ENCODE measurements around the gene IL1R1. TPM values are rescaled to one million over a fixed set of nuclear protein-coding genes. Genes with fewer than 3 reads are reported as not detected.

IL1R1 gene
- polyA plus RNA-seq, 4 donors, result 2.9 to 36.7 (median 17.2) TPM

DNA sequence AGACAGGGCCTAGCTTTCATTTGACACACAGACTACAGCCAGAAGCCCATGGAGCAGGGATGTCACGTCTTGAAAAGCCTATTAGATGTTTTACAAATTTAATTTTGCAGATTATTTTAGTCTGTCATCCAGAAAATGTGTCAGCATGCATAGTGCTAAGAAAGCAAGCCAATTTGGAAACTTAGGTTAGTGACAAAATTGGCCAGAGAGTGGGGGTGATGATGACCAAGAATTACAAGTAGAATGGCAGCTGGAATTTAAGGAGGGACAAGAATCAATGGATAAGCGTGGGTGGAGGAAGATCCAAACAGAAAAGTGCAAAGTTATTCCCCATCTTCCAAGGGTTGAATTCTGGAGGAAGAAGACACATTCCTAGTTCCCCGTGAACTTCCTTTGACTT, 36.5 kb downstream of the IL1R1 start:
- H3K4me1 ChIP-seq (ENCODE audit: control insufficient read depth in 3 of 3, insufficient read depth in 2 of 3, low read depth in 1 of 3, low read length in 2 of 3), result no peaks in the 10 kb centered on the region
- no peak overlapping the region for H3K27ac ChIP-seq (ENCODE audit: low read depth in 1 of 3, low read length in 2 of 3)
- H3K36me3 ChIP-seq (ENCODE audit: control insufficient read depth in 3 of 3, insufficient read depth in 2 of 3, low read depth in 1 of 3, low read length in 3 of 3), result peaks cover 0 to 9% (median 3%) of the 10 kb centered on the region in 3 donors
- no peak for FAIRE-seq
- H3K4me3 ChIP-seq (ENCODE audit: low read depth in 1 of 3, low read length in 3 of 3), result no peak overlapping the region
- no peaks in the 10 kb centered on the region for H3K9me3 ChIP-seq (ENCODE audit: control insufficient read depth in 2 of 2, insufficient read depth in 1 of 2, low read depth in 1 of 2, low read length in 1 of 2)
- no peak for DNase-seq
- WGBS, 3 donors, result 65 to 67% (median 66%) methylated on average over 3 of the region's 3 CpGs
- peaks cover 0 to 4% (median 2%) of the 10 kb centered on the region in 3 donors for H3K27me3 ChIP-seq (ENCODE audit: control insufficient read depth in 3 of 3, insufficient read depth in 3 of 3, low read length in 3 of 3)

DNA sequence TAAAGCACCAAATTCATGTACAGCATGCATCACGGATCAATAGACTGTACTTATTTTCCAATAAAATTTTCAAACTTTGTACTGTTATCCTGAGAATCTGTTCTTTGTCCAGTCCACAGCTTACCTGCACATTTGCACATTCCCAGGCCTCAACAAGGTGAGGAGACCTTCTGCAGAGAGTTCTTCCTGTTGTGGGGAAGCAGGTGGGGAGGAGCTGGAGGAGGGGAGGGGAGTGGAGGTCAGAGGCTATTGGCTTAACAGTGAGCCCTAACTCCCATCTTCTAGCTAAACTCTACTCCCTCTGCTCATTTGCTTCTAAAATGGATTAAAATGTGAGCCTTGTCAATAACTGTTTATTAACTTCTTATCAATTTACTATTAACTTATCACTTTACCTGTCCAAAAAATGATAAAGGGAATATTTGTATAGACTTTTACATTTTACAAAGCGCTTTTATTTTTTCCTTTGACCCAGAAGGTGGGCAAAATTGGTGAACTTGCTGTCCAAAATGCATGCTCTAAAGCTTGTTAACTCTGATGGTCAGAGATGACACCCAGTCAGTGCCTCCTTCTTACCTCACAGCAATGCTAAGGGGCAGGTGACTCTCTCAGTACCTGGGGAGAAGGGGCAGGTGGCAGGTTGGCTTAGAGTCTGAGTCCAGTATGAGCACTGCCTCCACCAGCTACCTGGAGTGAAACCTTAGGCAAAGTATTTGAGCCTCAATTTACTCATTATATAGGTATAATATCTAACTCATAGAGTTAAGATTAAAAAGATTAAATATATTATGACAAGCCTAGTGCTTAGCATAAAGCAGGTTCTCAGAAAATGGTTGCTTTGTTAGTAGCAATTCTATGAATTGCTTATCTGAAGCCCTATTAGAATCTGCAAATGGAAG, 37.5 kb downstream of the IL1R1 start:
- Histone ChIP-seq H3K4me3 (ENCODE audit: low read depth in 1 of 3, low read length in 3 of 3) (no peak overlapping the region), H3K27me3 (ENCODE audit: control insufficient read depth in 3 of 3, insufficient read depth in 3 of 3, low read length in 3 of 3) (peaks cover 0 to 4% (median 2%) of the 10 kb centered on the region in 3 donors), H3K4me1 (ENCODE audit: control insufficient read depth in 3 of 3, insufficient read depth in 2 of 3, low read depth in 1 of 3, low read length in 2 of 3) (no peaks in the 10 kb centered on the region), H3K27ac (ENCODE audit: low read depth in 1 of 3, low read length in 2 of 3) (no peak overlapping the region), H3K9me3 (ENCODE audit: control insufficient read depth in 2 of 2, insufficient read depth in 1 of 2, low read depth in 1 of 2, low read length in 1 of 2) (no peaks in the 10 kb centered on the region), H3K36me3 (ENCODE audit: control insufficient read depth in 3 of 3, insufficient read depth in 2 of 3, low read depth in 1 of 3, low read length in 3 of 3) (peaks cover 0 to 9% (median 3%) of the 10 kb centered on the region in 3 donors)
- FAIRE-seq (no peak), DNase-seq (no peak)
- WGBS, 3 donors, result 84 to 91% (median 84%) methylated on average over 2 of the region's 2 CpGs

GRCh38 chr2:102180687-102180999, 38.1 kb downstream of the IL1R1 start:
- 21 to 35% (median 29%) methylated on average over 1 of the region's 1 CpG for WGBS, 3 donors

GRCh38 chr2:102181376-102181775, 38.8 kb downstream of the IL1R1 start:
- H3K9me3 ChIP-seq (ENCODE audit: control insufficient read depth in 2 of 2, insufficient read depth in 1 of 2, low read depth in 1 of 2, low read length in 1 of 2), result no peaks in the 10 kb centered on the region
- DNase-seq (no peak), FAIRE-seq (no peak)
- 89 to 95% (median 92%) methylated on average over 5 of the region's 5 CpGs for WGBS, 3 donors
- H3K4me1 ChIP-seq (ENCODE audit: control insufficient read depth in 3 of 3, insufficient read depth in 2 of 3, low read depth in 1 of 3, low read length in 2 of 3), result no peaks in the 10 kb centered on the region
- peaks cover 0 to 9% (median 3%) of the 10 kb centered on the region in 3 donors for H3K36me3 ChIP-seq (ENCODE audit: control insufficient read depth in 3 of 3, insufficient read depth in 2 of 3, low read depth in 1 of 3, low read length in 3 of 3)
- no peak overlapping the region for H3K27ac ChIP-seq (ENCODE audit: low read depth in 1 of 3, low read length in 2 of 3)
- H3K4me3 ChIP-seq (ENCODE audit: low read depth in 1 of 3, low read length in 3 of 3), result no peak overlapping the region
- H3K27me3 ChIP-seq (ENCODE audit: control insufficient read depth in 3 of 3, insufficient read depth in 3 of 3, low read length in 3 of 3), result peaks cover 0 to 6% (median 2%) of the 10 kb centered on the region in 3 donors

More at GRCh38 chr2:102180687-102180999, 38.1 kb downstream of the IL1R1 start:
- DNase-seq (no peak), FAIRE-seq (no peak)
- Histone ChIP-seq H3K4me1 (ENCODE audit: control insufficient read depth in 3 of 3, insufficient read depth in 2 of 3, low read depth in 1 of 3, low read length in 2 of 3) (no peaks in the 10 kb centered on the region), H3K27me3 (ENCODE audit: control insufficient read depth in 3 of 3, insufficient read depth in 3 of 3, low read length in 3 of 3) (peaks cover 0 to 4% (median 2%) of the 10 kb centered on the region in 3 donors), H3K9me3 (ENCODE audit: control insufficient read depth in 2 of 2, insufficient read depth in 1 of 2, low read depth in 1 of 2, low read length in 1 of 2) (no peaks in the 10 kb centered on the region), H3K4me3 (ENCODE audit: low read depth in 1 of 3, low read length in 3 of 3) (no peak overlapping the region), H3K27ac (ENCODE audit: low read depth in 1 of 3, low read length in 2 of 3) (no peak overlapping the region), H3K36me3 (ENCODE audit: control insufficient read depth in 3 of 3, insufficient read depth in 2 of 3, low read depth in 1 of 3, low read length in 3 of 3) (peaks cover 0 to 9% (median 3%) of the 10 kb centered on the region in 3 donors)

DNA sequence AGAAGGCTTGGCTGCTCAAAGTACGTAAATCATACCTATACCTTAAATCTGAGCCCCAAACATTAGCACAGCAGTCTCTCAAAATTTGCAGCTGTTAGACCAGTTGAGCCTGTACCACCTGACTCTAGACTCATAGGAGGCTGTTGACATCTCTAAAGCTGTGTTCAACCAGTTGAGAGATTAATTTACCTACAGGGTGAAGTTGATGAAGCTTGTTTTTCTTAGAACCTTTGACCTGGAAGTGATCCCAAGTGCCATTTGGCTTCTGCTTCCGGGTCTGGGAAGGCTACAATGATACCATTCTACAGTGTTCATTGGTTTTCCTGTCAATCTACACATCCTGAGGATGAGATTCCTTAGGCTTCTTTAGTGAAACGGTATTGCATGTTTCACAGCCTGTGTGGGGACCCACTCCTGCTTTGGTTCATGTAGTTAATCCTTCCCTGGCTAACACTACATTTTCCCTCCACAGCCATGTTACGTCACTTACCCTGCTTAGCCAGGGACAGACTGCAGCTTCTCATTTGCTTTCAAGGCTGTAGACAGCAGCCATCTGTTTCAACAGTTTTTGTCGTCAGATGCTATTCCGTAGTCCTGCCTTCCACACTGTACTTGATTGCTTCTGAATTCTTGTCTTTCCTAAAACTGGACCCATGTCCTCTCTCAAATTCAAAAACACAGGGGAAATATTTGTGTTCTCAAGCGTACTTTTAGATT, 39.5 kb downstream of the IL1R1 start:
- peaks cover 0 to 7% (median 0%) of the 10 kb centered on the region in 3 donors for H3K36me3 ChIP-seq (ENCODE audit: control insufficient read depth in 3 of 3, insufficient read depth in 2 of 3, low read depth in 1 of 3, low read length in 3 of 3)
- WGBS, 3 donors, result 70 to 79% (median 78%) methylated on average over 7 of the region's 7 CpGs
- no peaks in the 10 kb centered on the region for H3K9me3 ChIP-seq (ENCODE audit: control insufficient read depth in 2 of 2, insufficient read depth in 1 of 2, low read depth in 1 of 2, low read length in 1 of 2)
- DNase-seq (no peak), FAIRE-seq (no peak)
- no peak overlapping the region for H3K4me3 ChIP-seq (ENCODE audit: low read depth in 1 of 3, low read length in 3 of 3)
- H3K4me1 ChIP-seq (ENCODE audit: control insufficient read depth in 3 of 3, insufficient read depth in 2 of 3, low read depth in 1 of 3, low read length in 2 of 3), result peaks cover 0 to 1% (median 0%) of the 10 kb centered on the region in 3 donors
- H3K27me3 ChIP-seq (ENCODE audit: control insufficient read depth in 3 of 3, insufficient read depth in 3 of 3, low read length in 3 of 3), result peaks cover 0 to 13% (median 2%) of the 10 kb centered on the region in 3 donors
- H3K27ac ChIP-seq (ENCODE audit: low read depth in 1 of 3, low read length in 2 of 3), result peak overlapping the region in 1 of 3 donors; percentile 9

DNA sequence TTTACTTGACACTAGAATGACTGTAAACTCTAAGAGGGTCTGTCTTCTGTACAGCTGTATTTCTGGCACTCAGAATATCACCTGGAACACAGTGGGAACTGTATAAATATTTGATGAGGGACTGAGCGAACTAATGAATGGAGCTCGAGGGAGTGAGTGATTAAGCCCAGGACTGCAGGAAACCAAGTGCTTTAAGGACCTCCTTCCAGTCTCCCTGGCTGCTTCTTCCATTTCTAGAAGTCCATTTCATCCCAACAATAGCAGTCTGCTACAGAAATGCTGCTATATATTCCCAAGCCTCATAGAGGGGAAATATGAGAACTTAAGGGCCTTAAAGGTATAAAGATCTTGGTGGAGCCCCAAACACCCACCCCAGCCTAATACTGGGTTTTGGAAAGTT, 41.5 kb downstream of the IL1R1 start:
- H3K9me3 ChIP-seq (ENCODE audit: control insufficient read depth in 2 of 2, insufficient read depth in 1 of 2, low read depth in 1 of 2, low read length in 1 of 2), result no peaks in the 10 kb centered on the region
- peaks cover 0 to 3% (median 0%) of the 10 kb centered on the region in 3 donors for H3K4me1 ChIP-seq (ENCODE audit: control insufficient read depth in 3 of 3, insufficient read depth in 2 of 3, low read depth in 1 of 3, low read length in 2 of 3)
- no peaks in the 10 kb centered on the region for H3K36me3 ChIP-seq (ENCODE audit: control insufficient read depth in 3 of 3, insufficient read depth in 2 of 3, low read depth in 1 of 3, low read length in 3 of 3)
- H3K4me3 ChIP-seq (ENCODE audit: low read depth in 1 of 3, low read length in 3 of 3), result no peak overlapping the region
- peaks cover 0 to 25% (median 2%) of the 10 kb centered on the region in 3 donors for H3K27me3 ChIP-seq (ENCODE audit: control insufficient read depth in 3 of 3, insufficient read depth in 3 of 3, low read length in 3 of 3)
- FAIRE-seq (no peak), DNase-seq (no peak)
- WGBS, 3 donors, result 60 to 72% (median 65%) methylated on average over 2 of the region's 2 CpGs
- H3K27ac ChIP-seq (ENCODE audit: low read depth in 1 of 3, low read length in 2 of 3), result no peak overlapping the region

GRCh38 chr2:102184568-102184967, 42.0 kb downstream of the IL1R1 start:
- Histone ChIP-seq H3K9me3 (ENCODE audit: control insufficient read depth in 2 of 2, insufficient read depth in 1 of 2, low read depth in 1 of 2, low read length in 1 of 2) (no peaks in the 10 kb centered on the region), H3K4me1 (ENCODE audit: control insufficient read depth in 3 of 3, insufficient read depth in 2 of 3, low read depth in 1 of 3, low read length in 2 of 3) (peaks cover 0 to 3% (median 0%) of the 10 kb centered on the region in 3 donors), H3K27me3 (ENCODE audit: control insufficient read depth in 3 of 3, insufficient read depth in 3 of 3, low read length in 3 of 3) (peaks cover 0 to 25% (median 2%) of the 10 kb centered on the region in 3 donors), H3K27ac (ENCODE audit: low read depth in 1 of 3, low read length in 2 of 3) (no peak overlapping the region), H3K4me3 (ENCODE audit: low read depth in 1 of 3, low read length in 3 of 3) (no peak overlapping the region), H3K36me3 (ENCODE audit: control insufficient read depth in 3 of 3, insufficient read depth in 2 of 3, low read depth in 1 of 3, low read length in 3 of 3) (no peaks in the 10 kb centered on the region)
- DNase-seq, result no peak
- 83 to 96% (median 88%) methylated on average over 1 of the region's 1 CpG for WGBS, 3 donors
- no peak for FAIRE-seq

- Histone ChIP-seq H3K4me3 (ENCODE audit: low read depth in 1 of 3, low read length in 3 of 3) (no peak overlapping the region), H3K27ac (ENCODE audit: low read depth in 1 of 3, low read length in 2 of 3) (no peak overlapping the region), H3K9me3 (ENCODE audit: control insufficient read depth in 2 of 2, insufficient read depth in 1 of 2, low read depth in 1 of 2, low read length in 1 of 2) (no peaks in the 10 kb centered on the region), H3K36me3 (ENCODE audit: control insufficient read depth in 3 of 3, insufficient read depth in 2 of 3, low read depth in 1 of 3, low read length in 3 of 3) (no peaks in the 10 kb centered on the region), H3K4me1 (ENCODE audit: control insufficient read depth in 3 of 3, insufficient read depth in 2 of 3, low read depth in 1 of 3, low read length in 2 of 3) (peaks cover 0 to 7% (median 0%) of the 10 kb centered on the region in 3 donors), H3K27me3 (ENCODE audit: control insufficient read depth in 3 of 3, insufficient read depth in 3 of 3, low read length in 3 of 3) (peaks cover 0 to 25% (median 2%) of the 10 kb centered on the region in 3 donors)
- FAIRE-seq (no peak), DNase-seq (no peak)
- WGBS, 3 donors, result 11 to 22% (median 18%) methylated on average over 2 of the region's 2 CpGs
These were observed 42.8 kb downstream of the IL1R1 start for GRCh38 chr2:102185347-102185746.
